T47D (cell line): Measurements from ENCODE around the gene SNAI1.
"Not testable (repeated sequence)": the region's sequence is repeated elsewhere in the genome, so short reads cannot be mapped to it uniquely, and the experiment has no call there.

Experiments used
- DNase-seq, 2 experiments: peaks; one replicate each; pipeline versions ENCODE4 v3.0.0 to v3.0.0-alpha.2; 2011 to 2012; ENCODE audit warnings: low read depth in 1 of 2, low spot score in 1 of 2
- JUND ChIP-seq: IDR thresholded peaks from 2 replicates; pipeline ENCODE4 v1.6.1; 2012; ENCODE audit warnings: low read depth
- in situ Hi-C: cut with HindIII; loops from 2 replicates; pipeline ENCODE4 v1.10.0; 2016; ENCODE audit warnings: low sequenced_read_pairs, low pct_unique_long_range_greater_than_20kb

Gene SNAI1

GRCh38 chr20:49984426-49985153, 1.8 kb downstream of the SNAI1 start:
- DNase-seq, result no peak
- in situ Hi-C loops, result no loop called here
- TF ChIP-seq JUND, result no peak

GRCh38 chr20:49985157-49985556, 2.4 kb downstream of the SNAI1 start:
- in situ Hi-C loops, result no loop called here
- no peak for DNase-seq
- no peak for TF ChIP-seq JUND

DNA sequence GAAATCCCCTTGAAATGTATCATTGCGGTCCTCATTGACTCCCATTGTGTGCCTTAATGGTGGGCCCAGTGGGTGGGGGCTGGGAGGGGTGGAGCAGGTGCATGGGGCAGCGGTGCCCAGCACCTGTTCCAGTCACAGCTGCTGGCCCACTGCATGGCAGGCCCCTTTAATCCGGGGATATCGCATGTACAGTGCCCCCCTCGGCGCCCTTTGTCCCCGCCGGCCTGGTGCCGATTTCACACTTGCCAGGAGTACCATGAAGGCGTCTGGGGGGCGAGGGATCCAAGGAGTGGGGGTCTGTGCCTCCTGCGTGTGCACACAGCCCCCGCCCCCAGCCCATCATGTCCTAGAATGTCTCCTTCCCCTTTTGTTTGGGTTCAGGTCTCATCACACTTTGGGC, 2.8 kb downstream of the SNAI1 start:
- in situ Hi-C loops, result no loop called here
- no peak for TF ChIP-seq JUND
- no peak for DNase-seq

DNA sequence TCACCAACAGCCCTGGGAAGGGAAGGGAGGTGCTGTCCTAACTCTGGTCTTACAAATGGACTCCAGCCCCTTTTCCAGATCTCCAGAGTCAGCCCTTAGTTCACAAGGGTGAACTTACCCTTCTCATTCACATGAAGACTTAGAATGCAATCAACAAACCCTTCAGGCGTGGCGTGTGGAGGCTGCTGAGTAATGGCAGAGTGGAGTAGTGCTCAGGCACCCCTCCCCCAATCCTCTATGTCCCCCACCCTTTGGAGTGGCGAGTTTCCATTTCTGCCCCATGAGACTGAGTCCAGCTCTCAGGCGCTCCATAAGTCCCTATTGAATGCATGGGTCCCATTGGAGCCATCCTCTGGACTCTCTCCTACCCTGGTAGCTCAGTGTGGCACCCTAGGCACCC, 3.3 kb downstream of the SNAI1 start:
- in situ Hi-C loops, result no loop called here
- no peak for TF ChIP-seq JUND
- DNase-seq, result no peak

DNA sequence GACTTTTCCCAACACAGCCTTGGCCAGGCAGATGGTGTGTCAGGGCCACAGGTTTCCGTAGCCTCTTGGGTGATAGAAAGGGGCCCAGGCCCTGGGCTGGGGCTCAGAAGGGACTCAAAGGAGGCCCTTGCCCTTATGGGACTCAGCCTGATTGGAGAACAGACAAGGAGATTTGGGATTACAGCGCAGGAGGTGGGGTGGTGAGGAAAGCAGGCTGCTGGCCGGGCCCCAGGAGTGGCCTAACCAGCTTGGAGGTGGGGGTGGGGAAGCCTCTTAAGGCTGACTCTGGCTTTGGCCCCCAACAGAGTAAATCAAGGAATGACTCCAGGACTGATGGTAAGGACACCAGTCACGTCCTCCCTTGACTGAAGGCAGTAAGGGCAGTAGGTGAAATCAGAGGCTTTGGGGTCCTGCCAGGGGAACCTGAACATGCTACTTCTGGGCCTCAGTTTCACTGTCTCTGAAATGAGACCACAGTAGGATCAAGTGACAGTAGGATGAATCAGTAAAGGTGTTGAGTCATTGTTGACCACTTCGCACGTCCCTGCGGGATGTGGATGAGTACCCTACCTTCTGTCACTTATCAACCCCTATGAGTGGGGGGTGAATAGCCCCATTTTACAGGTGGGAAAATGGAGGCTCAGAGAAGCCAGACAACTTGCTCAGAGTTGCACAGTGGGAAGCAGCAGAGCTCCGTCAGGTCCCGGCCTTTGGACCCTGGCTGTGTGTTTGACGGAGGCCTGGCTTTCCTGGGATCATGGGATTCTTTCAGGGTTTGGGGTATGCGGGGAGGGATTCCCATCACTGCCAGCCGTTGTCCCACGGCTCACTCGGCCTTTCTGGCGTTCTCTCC, 4.5 kb downstream of the SNAI1 start:
- no peak for TF ChIP-seq JUND
- in situ Hi-C loops, result no loop called here

DNA sequence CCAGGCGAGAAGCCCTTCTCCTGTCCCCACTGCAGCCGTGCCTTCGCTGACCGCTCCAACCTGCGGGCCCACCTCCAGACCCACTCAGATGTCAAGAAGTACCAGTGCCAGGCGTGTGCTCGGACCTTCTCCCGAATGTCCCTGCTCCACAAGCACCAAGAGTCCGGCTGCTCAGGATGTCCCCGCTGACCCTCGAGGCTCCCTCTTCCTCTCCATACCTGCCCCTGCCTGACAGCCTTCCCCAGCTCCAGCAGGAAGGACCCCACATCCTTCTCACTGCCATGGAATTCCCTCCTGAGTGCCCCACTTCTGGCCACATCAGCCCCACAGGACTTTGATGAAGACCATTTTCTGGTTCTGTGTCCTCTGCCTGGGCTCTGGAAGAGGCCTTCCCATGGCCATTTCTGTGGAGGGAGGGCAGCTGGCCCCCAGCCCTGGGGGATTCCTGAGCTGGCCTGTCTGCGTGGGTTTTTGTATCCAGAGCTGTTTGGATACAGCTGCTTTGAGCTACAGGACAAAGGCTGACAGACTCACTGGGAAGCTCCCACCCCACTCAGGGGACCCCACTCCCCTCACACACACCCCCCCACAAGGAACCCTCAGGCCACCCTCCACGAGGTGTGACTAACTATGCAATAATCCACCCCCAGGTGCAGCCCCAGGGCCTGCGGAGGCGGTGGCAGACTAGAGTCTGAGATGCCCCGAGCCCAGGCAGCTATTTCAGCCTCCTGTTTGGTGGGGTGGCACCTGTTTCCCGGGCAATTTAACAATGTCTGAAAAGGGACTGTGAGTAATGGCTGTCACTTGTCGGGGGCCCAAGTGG, 5.3 kb downstream of the SNAI1 start:
- DNase-seq, result no peak
- TF ChIP-seq JUND, result no peak
- in situ Hi-C loops, result no loop called here

More for the DNA sequence above, 4.5 kb downstream of the SNAI1 start:
- DNase-seq, result no peak

DNA sequence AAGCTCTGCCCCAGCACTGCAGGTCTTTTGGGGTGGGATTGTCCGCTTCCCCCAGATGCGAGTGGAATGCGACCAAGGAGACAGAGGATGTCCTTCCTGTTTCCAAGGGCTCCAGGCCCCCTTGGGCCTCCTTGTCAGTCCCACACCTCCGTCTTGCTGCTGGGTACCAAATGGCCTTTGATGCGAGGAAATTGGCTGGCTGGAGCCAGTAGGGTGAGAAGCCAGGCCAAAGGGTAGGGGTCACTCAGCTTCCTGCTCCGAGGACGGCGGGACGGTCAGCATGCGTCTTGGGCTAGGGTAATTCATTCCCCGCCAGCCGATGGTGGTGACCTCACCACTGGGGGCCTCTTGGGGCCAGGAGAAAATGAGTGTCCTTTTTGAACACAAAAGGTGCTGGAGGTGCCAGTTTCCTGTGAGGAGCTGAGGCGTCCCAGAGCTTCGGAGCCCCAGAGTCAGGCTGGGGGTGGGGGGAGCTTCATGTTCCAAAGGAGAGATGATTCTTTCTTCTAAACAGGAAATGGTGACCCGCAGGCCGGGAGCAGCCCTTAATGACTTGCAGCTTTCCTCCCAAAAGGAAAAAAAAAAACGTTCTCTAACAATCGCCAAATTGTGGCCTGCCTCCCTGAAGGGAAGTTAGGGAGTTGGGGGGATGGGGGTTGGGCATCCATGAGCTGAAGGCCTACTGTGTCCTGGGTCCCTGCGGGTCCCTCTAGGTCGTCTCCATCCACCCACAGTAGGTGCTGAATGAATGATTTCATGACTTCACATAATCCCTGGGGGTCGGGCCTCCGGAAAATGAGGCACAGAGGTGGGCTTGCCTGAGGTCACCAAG, 6.7 kb downstream of the SNAI1 start:
- DNase-seq, result no peak
- TF ChIP-seq JUND, result no peak
- in situ Hi-C loops, result no loop called here

- in situ Hi-C loops, result no loop called here
- no peak for DNase-seq
- TF ChIP-seq JUND, result no peak
Measured at GRCh38 chr20:49990271-49990720, 7.5 kb downstream of the SNAI1 start.

DNA sequence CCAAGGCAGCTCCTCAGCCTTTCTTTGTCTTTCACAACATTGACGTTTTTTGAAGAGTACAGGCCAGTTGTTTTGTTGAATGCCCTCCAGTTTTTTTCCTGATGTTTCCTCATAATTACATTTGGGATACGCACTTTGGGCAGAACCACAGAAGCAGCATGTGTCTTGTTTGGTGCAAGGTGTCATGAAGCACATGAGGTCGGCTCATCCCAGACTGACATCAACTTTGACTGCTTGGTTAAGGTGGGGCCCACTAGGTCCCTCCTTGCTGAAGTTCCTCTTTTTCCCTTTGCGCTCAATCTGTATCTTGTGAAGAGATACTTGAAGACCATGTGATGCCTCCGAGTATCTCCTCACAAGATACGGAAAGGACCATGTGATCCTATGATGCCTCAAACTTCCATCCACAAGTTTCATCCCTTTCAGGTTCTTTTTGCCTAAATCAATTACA, 10.5 kb downstream of the SNAI1 start:
- in situ Hi-C loops, result no loop called here
- no peak for DNase-seq
- no peak for TF ChIP-seq JUND

DNA sequence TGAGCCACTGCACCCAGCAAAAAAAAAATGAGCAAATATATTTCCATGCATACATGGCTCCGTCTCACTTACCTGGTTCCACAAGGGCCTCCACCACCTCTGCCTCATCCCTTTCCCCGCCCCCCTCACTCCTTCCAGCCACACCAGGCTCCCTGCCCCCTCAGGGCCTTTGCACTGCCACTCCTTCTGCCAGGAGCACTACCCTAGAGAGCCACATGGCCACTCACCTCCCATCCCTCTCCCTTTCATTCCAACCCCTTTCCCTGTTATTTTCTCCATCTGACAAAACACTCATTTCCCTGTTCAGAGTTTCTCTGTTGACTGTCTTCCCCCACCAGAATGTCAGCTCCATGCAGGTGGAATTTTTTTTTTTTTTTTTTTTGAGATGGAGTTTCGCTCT, 12.8 kb downstream of the SNAI1 start:
- in situ Hi-C loops, result no loop called here
- TF ChIP-seq JUND, result no peak
- no peak for DNase-seq

- DNase-seq, in situ Hi-C loops: not testable (repeated sequence)
Measured at GRCh38 chr20:49998478-49999188, 15.9 kb downstream of the SNAI1 start.

- in situ Hi-C loops, result no loop called here
- no peak for TF ChIP-seq JUND
- no peak for DNase-seq
Measured at GRCh38 chr20:49999329-49999728, 16.5 kb downstream of the SNAI1 start.

- DNase-seq, in situ Hi-C loops: not testable (repeated sequence)
Measured at GRCh38 chr20:50000548-50001222, 17.9 kb downstream of the SNAI1 start.
